Neural cell (in vitro differentiated cells): ENCODE results near the gene POLA2. TPM values are rescaled to one million over a fixed set of nuclear protein-coding genes. Genes with fewer than 3 reads are reported as not detected.

ENCODE experiments used
- H2AFZ ChIP-seq: fragments of 200-600, 300-800 bp; sonication (generic), shearing (Covaris generic); 2 replicates; pipeline ENCODE4 v1.6.0; 2014; ENCODE audit warnings: low read depth, mild to moderate bottlenecking, antibody characterized with exemption, low read length, moderate library complexity
- H3F3A ChIP-seq: fragments of 200-600 bp; shearing (Covaris generic); 2 replicates; pipeline ENCODE4 v1.6.1; 2016; ENCODE audit warnings: mild to moderate bottlenecking, moderate library complexity, mixed read lengths, antibody characterized with exemption, low read length; ENCODE audit not compliant: insufficient read depth, poor library complexity, severe bottlenecking
- H3K27ac ChIP-seq: fragments of 200-600, 300-800 bp; sonication (generic), shearing (Covaris generic); 2 replicates; pipeline ENCODE4 v1.5.1; 2014; ENCODE audit warnings: mild to moderate bottlenecking, low read length, moderate library complexity
- H3K27me3 ChIP-seq: fragments of 300-800, 200-600 bp; sonication (generic), shearing (Covaris generic); 2 replicates; pipeline ENCODE4 v1.6.0; 2014; ENCODE audit warnings: mild to moderate bottlenecking, low read depth, low read length, moderate library complexity; ENCODE audit not compliant: insufficient read depth
- H3K36me3 ChIP-seq: fragments of 300-800, 200-600 bp; sonication (generic), shearing (Covaris generic); 2 replicates; pipeline ENCODE4 v1.5.1; 2014; ENCODE audit warnings: mild to moderate bottlenecking, antibody characterized with exemption, low read length, moderate library complexity; ENCODE audit not compliant: insufficient read depth
- H3K4me2 ChIP-seq: fragments of 300-800, 200-600 bp; sonication (generic), shearing (Covaris generic); 2 replicates; pipeline ENCODE4 v1.6.0; 2014; ENCODE audit warnings: mild to moderate bottlenecking, low read length
- H3K4me3 ChIP-seq: fragments of 300-800, 200-600 bp; sonication (generic), shearing (Covaris generic); 2 replicates; pipeline ENCODE4 v1.5.1; 2014; ENCODE audit warnings: mild to moderate bottlenecking, low read length, moderate library complexity
- H3K79me2 ChIP-seq: fragments of 200-600 bp; shearing (Covaris generic); replicated peaks from 2 replicates; pipeline ENCODE4 v1.6.0; 2014; ENCODE audit warnings: mild to moderate bottlenecking, low read length, moderate library complexity; ENCODE audit not compliant: insufficient read depth
- H3K9ac ChIP-seq: fragments of 300-800, 200-600 bp; sonication (generic), shearing (Covaris generic); 2 replicates; pipeline ENCODE4 v1.6.1; 2016; ENCODE audit warnings: mild to moderate bottlenecking, low read length, mixed read lengths
- H3K9me2 ChIP-seq: fragments of 200-600 bp; shearing (Covaris generic); 2 replicates; pipeline ENCODE4 v1.6.1; 2016; ENCODE audit warnings: mild to moderate bottlenecking, low read length, mixed read lengths; ENCODE audit not compliant: insufficient read depth
- H3K9me3 ChIP-seq: fragments of 200-600, 300-800 bp; sonication (generic), shearing (Covaris generic); 2 replicates; pipeline ENCODE4 v1.6.1; 2016; ENCODE audit warnings: mild to moderate bottlenecking, mixed run types, low read length, moderate library complexity, mixed read lengths
- H4K20me1 ChIP-seq: fragments of 200-600 bp; shearing (Covaris generic); 2 replicates; pipeline ENCODE4 v1.6.1; 2016; ENCODE audit warnings: mild to moderate bottlenecking, mixed run types; ENCODE audit not compliant: insufficient read depth
- EP300 ChIP-seq: fragments of 450-650 bp; conservative IDR thresholded peaks from 2 replicates; pipeline ENCODE4 v1.6.1; 2014; ENCODE audit warnings: antibody characterized with exemption, mild to moderate bottlenecking, moderate library complexity; ENCODE audit not compliant: poor library complexity, severe bottlenecking
- EZH2 ChIP-seq: fragments of 200-600, 300-800 bp; shearing (Covaris generic), sonication (generic); IDR thresholded peaks from 2 replicates; pipeline ENCODE4 v1.6.1; 2014; ENCODE audit warnings: antibody characterized with exemption, low read length, borderline replicate concordance, mild to moderate bottlenecking; ENCODE audit not compliant: insufficient read depth, poor library complexity, severe bottlenecking
- MXI1 ChIP-seq: fragments of 450-650 bp; conservative IDR thresholded peaks from 2 replicates; pipeline ENCODE4 v1.6.1; 2014; ENCODE audit warnings: antibody characterized with exemption, mild to moderate bottlenecking; ENCODE audit not compliant: poor library complexity, severe bottlenecking
- POLR2AphosphoS5 ChIP-seq: IDR thresholded peaks from 2 replicates; pipeline ENCODE4 v1.6.1; 2012
- RAD21 ChIP-seq: fragments of 450-650 bp; conservative IDR thresholded peaks from 2 replicates; pipeline ENCODE4 v1.6.1; 2014; ENCODE audit warnings: antibody characterized with exemption, mild to moderate bottlenecking, moderate library complexity
- SMC3 ChIP-seq: fragments of 450-650 bp; conservative IDR thresholded peaks from 2 replicates; pipeline ENCODE4 v1.6.1; 2014; ENCODE audit warnings: antibody characterized with exemption, mild to moderate bottlenecking, moderate library complexity; ENCODE audit not compliant: poor library complexity
- TAF1 ChIP-seq: IDR thresholded peaks from 2 replicates; pipeline ENCODE4 v1.6.1; 2012; ENCODE audit warnings: low read depth
- polyA plus RNA-seq: library from polyadenylated mRNA; depleted of rRNA; stranded (reverse); fragments of >200 nt; gene quantifications from 2 replicates; pipeline ENCODE4 v1.2.3, GENCODE V29; 2014
- TF ChIP-seq, protein P1 (sequence below): fragments of 450-650 bp; IDR thresholded peaks from 2 replicates; pipeline ENCODE4 v1.5.1; 2014; ENCODE audit warnings: antibody characterized with exemption, mild to moderate bottlenecking, moderate library complexity; ENCODE audit not compliant: poor library complexity, severe bottlenecking
- TF ChIP-seq, protein P2 (sequence below): IDR thresholded peaks from 2 replicates; pipeline ENCODE4 v1.6.1; 2012; ENCODE audit warnings: borderline replicate concordance

The POLA2 gene
- polyA plus RNA-seq, 1 donor from 2014 or later = 4.3 TPM

DNA sequence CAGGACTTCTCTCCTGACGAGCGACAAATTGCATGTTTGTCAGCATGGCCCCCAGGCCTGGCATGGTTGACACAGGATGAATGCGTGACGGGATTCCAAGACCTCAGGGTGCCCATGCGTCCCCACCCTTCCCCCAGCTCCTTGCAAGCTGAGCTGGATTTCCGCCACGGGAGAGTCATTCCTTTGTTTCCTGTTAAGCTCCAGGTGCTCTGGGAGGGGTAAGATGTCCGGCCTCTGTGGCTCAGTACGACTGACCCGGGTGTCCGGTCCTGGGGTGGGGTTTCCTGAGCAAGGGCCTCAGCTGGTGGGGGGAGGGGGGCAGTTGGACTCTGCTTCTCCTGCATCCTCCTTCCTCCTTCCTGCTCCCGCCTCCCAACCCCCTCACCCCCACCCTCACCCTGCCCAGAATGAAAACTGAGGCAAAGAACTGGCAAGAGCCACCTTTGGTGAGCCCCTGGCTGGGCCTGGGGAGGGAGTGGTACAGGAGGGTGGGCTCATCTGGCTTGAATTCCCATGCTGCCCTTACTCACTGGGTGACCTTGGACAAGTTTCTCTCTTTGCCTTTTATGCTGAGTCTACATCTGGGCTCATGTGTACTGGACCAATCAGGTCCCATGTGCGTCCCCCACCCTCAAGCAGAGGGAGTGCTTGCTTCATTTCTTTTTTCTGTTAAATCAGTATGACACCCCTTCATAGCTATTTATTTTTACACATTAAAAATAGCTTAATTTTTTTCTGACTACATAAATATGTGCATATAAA lies 55.4 kb downstream of the POLA2 start:
- Histone ChIP-seq H3K9ac (no peak overlapping the region), H3K4me2 (no peak overlapping the region), H3K36me3 (no peaks in the 10 kb centered on the region), H3K27me3 (peaks cover 7% of the 10 kb centered on the region), H2AFZ (no peak overlapping the region), H3K4me3 (peak overlapping the region; percentile 33), H4K20me1 (no peaks in the 10 kb centered on the region), H3K79me2 (no peaks in the 10 kb centered on the region), H3K27ac (no peak overlapping the region), H3K9me3 (no peaks in the 10 kb centered on the region), H3F3A (no peaks in the 10 kb centered on the region), H3K9me2 (no peaks in the 10 kb centered on the region)
- TF ChIP-seq RAD21 = no peak
- TF ChIP-seq SMC3 = no peak
- TF ChIP-seq, protein P1, sequence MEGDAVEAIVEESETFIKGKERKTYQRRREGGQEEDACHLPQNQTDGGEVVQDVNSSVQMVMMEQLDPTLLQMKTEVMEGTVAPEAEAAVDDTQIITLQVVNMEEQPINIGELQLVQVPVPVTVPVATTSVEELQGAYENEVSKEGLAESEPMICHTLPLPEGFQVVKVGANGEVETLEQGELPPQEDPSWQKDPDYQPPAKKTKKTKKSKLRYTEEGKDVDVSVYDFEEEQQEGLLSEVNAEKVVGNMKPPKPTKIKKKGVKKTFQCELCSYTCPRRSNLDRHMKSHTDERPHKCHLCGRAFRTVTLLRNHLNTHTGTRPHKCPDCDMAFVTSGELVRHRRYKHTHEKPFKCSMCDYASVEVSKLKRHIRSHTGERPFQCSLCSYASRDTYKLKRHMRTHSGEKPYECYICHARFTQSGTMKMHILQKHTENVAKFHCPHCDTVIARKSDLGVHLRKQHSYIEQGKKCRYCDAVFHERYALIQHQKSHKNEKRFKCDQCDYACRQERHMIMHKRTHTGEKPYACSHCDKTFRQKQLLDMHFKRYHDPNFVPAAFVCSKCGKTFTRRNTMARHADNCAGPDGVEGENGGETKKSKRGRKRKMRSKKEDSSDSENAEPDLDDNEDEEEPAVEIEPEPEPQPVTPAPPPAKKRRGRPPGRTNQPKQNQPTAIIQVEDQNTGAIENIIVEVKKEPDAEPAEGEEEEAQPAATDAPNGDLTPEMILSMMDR = no peak
- TF ChIP-seq EZH2 = no peak
- TF ChIP-seq EP300 = no peak
- TF ChIP-seq POLR2AphosphoS5 = no peak
- TF ChIP-seq MXI1 = no peak
- no peak for TF ChIP-seq TAF1
- TF ChIP-seq, protein P2, sequence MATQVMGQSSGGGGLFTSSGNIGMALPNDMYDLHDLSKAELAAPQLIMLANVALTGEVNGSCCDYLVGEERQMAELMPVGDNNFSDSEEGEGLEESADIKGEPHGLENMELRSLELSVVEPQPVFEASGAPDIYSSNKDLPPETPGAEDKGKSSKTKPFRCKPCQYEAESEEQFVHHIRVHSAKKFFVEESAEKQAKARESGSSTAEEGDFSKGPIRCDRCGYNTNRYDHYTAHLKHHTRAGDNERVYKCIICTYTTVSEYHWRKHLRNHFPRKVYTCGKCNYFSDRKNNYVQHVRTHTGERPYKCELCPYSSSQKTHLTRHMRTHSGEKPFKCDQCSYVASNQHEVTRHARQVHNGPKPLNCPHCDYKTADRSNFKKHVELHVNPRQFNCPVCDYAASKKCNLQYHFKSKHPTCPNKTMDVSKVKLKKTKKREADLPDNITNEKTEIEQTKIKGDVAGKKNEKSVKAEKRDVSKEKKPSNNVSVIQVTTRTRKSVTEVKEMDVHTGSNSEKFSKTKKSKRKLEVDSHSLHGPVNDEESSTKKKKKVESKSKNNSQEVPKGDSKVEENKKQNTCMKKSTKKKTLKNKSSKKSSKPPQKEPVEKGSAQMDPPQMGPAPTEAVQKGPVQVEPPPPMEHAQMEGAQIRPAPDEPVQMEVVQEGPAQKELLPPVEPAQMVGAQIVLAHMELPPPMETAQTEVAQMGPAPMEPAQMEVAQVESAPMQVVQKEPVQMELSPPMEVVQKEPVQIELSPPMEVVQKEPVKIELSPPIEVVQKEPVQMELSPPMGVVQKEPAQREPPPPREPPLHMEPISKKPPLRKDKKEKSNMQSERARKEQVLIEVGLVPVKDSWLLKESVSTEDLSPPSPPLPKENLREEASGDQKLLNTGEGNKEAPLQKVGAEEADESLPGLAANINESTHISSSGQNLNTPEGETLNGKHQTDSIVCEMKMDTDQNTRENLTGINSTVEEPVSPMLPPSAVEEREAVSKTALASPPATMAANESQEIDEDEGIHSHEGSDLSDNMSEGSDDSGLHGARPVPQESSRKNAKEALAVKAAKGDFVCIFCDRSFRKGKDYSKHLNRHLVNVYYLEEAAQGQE = no peak

DNA sequence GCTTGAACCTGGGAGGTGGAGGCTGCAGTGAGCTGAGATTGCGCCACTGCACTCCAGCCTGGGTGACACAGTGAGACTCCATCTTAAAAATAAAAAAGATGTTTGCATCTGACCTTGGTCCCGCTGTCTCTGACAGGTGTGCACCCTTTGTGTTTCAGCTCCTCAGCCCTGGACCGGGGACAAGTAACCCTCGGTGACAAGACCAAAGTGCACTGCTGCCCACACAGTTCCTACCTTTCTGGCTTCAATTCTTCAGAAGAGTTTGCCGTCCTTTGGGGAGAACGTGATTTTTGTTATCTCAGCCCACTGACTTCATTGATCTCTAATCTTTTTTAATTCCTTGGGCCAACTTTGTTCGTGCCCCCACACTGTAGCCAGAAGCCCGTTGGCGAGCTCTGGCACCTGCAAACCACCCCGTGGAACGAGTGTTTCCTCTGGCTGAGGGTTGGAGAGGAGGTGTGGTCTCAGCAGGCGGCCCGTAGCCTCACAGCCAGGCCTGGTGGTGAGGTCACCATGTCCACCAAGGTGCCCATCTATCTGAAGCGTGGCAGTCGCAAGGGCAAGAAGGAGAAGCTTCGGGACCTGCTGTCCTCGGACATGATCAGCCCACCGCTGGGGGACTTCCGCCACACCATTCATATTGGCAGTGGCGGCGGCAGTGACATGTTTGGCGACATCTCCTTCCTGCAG lies 58.8 kb downstream of the POLA2 start:
- no peaks in the 10 kb centered on the region for H3K9me3 ChIP-seq
- no peaks in the 10 kb centered on the region for H3K9me2 ChIP-seq
- H3K36me3 ChIP-seq = no peaks in the 10 kb centered on the region
- no peak overlapping the region for H3K27ac ChIP-seq
- H3K4me3 ChIP-seq = no peak overlapping the region
- no peaks in the 10 kb centered on the region for H3F3A ChIP-seq
- H3K27me3 ChIP-seq = no peaks in the 10 kb centered on the region
- no peak overlapping the region for H3K4me2 ChIP-seq
- no peaks in the 10 kb centered on the region for H4K20me1 ChIP-seq
- H3K9ac ChIP-seq = no peak overlapping the region
- H3K79me2 ChIP-seq = no peaks in the 10 kb centered on the region
- no peak overlapping the region for H2AFZ ChIP-seq
- TF ChIP-seq TAF1 (no peak), RAD21 (no peak), MXI1 (no peak), EZH2 (no peak), SMC3 (no peak)
- TF ChIP-seq, protein P1 = no peak
